ENCODE measurements around the gene IDH1.
"Not testable (repeated sequence)": the region's sequence is repeated elsewhere in the genome, so short reads cannot be mapped to it uniquely, and the experiment has no call there.

Gene IDH1

DNA sequence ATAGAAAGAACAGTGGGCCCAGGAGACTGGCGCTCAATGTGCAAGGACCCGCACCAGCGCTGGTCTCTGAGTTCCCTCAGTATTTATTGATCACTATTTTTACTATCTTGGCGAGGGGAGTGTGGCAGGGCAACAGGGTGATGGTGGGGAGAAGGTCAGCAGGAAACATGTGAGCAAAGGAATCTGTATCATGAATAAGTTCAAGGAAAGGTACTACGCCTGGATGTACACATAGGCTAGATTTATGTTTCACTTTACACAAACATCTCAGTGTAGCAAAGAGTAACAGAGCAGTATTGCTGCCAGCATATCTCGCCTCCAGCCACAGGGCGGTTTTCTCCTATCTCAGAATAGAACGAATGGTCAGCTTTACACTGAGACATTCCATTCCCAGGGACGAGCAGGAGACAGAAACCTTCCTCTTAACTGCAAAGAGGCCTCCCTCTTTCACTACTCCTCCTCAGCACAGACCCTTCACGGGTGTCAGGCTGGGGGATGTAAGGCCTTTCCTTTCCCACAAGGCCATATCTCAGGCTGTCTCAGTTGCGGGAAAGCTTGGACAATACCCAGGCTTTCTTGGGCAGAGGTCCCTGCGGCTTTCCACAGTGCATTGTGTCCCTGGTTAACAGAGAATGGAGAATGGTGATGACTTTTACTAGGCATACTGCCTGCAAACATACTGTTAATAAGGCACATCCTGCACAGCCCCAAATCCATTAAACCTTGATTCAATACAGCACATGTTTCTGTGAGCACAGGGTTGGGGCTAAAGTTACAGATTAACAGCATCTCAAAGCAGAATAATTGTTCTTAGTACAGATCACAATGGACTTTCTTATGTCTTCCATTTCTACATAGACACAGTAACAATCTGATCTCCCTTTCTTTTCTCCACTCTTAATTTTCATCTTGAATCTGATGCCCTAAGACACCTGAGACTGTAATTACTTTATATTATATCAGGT is 2.3 kb upstream of the IDH1 start:
- in situ Hi-C loops (cut with MboI; ENCODE audit: low sequenced_read_pairs) = not testable (repeated sequence)

GRCh38 chr2:208256192-208256782 is 1.4 kb upstream of the IDH1 start:
- in situ Hi-C loops (cut with MboI; ENCODE audit: low sequenced_read_pairs) = no loop called here

DNA sequence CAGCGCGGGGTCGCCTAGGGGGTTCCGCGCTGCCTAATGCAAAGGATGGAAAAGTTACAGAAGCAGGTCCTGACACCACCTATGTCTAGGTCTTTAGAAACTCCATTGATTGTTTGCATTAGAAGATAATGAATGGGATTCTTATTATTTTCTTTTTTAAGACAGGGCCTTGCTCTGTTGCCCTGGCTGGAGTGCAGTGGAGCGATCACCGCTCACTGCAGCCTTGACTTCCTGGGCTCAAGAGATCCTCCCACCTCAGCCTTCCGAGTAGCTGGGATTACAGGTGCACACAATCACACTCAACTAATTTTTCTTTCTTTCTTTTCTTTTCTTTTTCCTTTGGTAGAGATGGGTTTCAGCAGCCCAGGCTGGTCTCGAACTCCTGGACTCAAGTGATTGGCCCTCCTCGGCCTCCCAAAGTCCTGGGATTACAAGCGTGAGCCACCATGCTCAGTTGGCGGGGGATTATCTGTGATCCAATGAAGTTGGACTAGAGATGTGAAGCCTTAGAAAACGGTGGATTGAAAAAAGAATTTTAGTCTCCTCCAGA is 761 bp upstream of the IDH1 start:
- in situ Hi-C loops (cut with MboI; ENCODE audit: low sequenced_read_pairs) = no loop called here

- in situ Hi-C loops (cut with MboI; ENCODE audit: low sequenced_read_pairs) = no loop called here
Observed at GRCh38 chr2:208254118-208254870, 577 bp downstream of the IDH1 start.

DNA sequence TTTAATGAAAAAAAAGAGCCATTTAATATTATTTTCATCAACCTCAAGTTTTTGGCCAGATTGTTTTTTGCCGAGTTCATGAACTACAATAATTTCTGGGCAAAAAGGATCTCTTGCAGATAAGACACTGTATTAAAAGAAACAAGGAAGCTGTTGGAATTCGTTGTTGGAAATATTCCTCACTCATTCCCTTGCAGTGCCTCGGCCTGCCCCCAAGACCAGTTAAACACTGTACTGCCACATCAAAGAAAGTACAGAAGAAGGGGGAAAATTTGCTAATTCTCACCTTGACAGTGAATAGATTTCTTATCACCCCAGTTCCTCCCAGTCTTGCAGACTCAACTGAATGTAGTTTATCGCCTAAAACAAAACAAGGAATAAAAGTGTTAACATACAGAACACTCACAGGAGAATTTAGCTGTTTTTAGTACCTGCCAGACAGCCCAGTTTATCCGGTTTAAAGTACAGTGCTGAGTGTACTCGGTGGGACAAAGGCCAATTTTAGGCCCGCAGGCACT is 1.2 kb downstream of the IDH1 start:
- in situ Hi-C loops (cut with MboI; ENCODE audit: low sequenced_read_pairs) = no loop called here

GRCh38 chr2:208252716-208253492 is 2.0 kb downstream of the IDH1 start:
- in situ Hi-C loops (cut with MboI; ENCODE audit: low sequenced_read_pairs) = no loop called here

DNA sequence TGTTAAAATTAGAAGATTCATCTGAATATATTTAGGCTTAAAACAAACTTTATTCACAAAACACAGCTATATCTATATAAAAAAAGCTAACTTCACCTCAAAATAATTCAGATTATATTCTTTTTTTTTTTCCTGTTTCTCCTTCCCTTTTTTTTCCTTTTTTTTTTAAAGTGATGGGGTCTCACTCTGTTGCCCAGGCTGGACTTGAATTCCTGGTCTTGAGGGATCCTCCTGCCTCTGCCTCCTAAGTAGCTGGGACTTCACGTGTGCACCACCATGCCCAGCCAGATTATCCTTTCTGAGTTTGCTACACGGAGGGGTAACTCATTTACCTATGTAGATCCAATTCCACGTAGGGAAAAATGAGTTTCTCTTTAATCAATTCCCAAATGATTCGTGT is 3.8 kb downstream of the IDH1 start:
- in situ Hi-C loops (cut with MboI; ENCODE audit: low sequenced_read_pairs) = no loop called here

DNA sequence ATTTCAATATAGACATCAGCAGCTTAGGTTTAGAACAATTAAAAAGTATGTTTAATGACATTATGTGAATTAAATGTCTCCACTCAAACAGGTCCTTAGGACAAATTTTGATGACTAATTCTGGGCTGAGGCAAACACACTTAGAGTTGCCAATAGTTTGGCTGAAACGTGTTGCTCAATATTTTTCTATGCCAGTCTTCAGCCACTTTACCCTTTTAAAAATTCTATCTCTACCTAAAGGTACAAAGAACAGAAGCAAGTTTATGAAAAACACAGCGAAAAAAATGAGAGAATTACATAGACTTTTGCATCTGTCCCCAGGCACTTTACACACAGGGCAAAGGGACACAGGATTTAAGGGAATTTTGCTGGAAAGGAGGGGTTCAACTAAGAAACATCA is 4.5 kb downstream of the IDH1 start:
- in situ Hi-C loops (cut with MboI; ENCODE audit: low sequenced_read_pairs) = no loop called here

GRCh38 chr2:208249296-208249695 is 5.6 kb downstream of the IDH1 start:
- in situ Hi-C loops (cut with MboI; ENCODE audit: low sequenced_read_pairs) = no loop called here

DNA sequence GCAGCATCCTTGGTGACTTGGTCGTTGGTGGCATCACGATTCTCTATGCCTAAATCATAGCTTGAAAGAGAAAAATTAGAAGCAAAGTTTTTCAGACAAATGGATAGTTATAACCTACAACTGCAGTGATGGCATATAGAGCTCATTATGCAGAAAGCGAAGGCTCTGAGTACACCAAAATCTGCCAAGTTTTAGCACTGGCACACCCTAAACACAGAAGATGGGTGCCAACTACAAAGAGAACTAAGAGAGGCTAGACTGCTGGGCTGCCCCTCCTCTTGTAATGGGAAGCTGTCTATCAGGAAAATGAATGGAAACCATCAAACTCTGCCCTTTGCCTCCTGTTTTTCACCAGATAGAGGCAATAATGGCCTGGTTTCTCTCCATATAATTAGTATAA is 6.3 kb downstream of the IDH1 start:
- in situ Hi-C loops (cut with MboI; ENCODE audit: low sequenced_read_pairs) = no loop called here

- in situ Hi-C loops (cut with MboI; ENCODE audit: low sequenced_read_pairs) = no loop called here
Observed at GRCh38 chr2:208245746-208246145, 9.1 kb downstream of the IDH1 start.

- in situ Hi-C loops (cut with MboI; ENCODE audit: low sequenced_read_pairs) = no loop called here
Observed at GRCh38 chr2:208244422-208244821, 10.4 kb downstream of the IDH1 start.

GRCh38 chr2:208240619-208241209 is 14.2 kb downstream of the IDH1 start:
- in situ Hi-C loops (cut with MboI; ENCODE audit: low sequenced_read_pairs) = no loop called here

- in situ Hi-C loops (cut with MboI; ENCODE audit: low sequenced_read_pairs) = no loop called here
Observed at GRCh38 chr2:208239770-208240493, 14.9 kb downstream of the IDH1 start.

- in situ Hi-C loops (cut with MboI; ENCODE audit: low sequenced_read_pairs) = no loop called here
Observed at GRCh38 chr2:208235860-208236259, 19.0 kb downstream of the IDH1 start.

- in situ Hi-C loops (cut with MboI; ENCODE audit: low sequenced_read_pairs) = no loop called here
Observed at GRCh38 chr2:208234786-208235185, 20.1 kb downstream of the IDH1 start.

- in situ Hi-C loops (cut with MboI; ENCODE audit: low sequenced_read_pairs) = no loop called here
Observed at GRCh38 chr2:208228476-208228875, 26.4 kb downstream of the IDH1 start.

DNA sequence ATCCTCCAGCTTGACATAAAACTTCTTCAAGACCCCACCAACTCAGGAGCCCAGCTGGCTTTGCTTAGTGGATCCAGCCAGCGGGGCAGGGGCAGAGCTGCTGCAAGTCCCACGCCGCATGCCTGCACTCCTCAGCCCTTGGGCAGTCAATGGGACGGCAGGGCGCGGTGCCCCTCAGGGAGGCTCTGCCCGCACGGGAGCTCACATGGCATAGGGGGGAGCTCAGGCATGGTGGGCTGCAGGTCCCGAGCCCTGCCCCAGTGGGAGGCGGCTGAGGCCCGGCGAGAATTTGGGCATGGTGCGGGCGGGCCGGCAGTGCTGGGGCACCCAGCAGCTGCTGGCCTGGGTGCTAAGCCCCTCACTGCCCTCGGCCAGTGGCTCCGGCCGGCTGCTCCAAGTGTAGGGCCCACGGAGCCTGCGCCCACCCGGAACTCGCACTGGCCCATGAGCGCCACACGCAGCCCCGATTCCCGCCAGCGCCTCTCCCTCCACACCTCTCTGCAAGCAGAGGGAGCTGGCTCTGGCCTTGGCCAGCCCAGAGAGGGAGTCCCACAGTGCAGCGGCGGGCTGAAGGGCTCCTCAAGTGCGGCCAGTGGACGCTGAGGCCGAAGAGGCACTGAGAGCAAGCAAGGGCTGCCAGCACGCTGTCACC is 27.2 kb downstream of the IDH1 start:
- in situ Hi-C loops (cut with MboI; ENCODE audit: low sequenced_read_pairs) = no loop called here

DNA sequence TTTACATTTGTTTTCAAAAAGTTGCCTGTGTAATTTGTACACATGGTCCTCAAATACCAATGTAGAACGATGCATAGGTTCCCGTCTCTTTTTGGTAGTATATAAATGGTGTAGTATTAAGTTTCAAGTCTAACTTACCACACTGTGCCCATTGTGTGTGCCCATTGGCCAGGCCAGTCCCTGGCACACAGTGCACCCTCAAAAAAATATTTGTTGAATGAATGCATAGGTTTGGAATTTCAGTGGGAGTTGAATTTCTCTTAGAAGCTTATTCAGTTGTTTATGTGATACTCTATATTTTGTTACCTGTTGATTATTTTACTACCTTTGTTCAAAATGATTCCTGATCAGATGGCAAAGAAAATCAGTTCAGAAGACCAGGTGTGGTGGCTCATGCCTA is 30.1 kb downstream of the IDH1 start:
- in situ Hi-C loops (cut with MboI; ENCODE audit: low sequenced_read_pairs) = no loop called here
